ENCODE measurements around the gene ZBTB40.
A peak's percentile ranks its signal among the peaks of the same experiment; 100 is the strongest.

Gene ZBTB40

DNA sequence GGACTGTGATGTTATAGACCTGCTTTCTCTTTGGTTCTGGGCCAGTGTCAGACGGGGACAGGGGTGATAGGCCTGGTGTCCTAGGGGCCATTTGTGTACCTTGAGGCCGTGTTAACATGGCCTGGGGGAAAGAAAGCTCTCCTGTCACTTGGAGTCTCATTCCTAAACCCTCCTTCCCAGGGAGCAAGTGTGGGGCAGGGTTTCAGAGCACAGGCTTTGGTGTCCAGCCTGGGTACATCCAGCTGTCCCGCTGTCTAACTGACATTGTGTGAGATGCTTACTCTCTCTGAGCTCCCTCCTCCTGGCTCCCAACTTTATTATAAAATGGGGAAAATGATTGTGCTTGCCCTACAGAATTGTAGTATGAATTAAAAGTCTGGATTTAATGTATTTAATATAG is 79.1 kb downstream of the ZBTB40 start:
- no peak for DNase-seq (ENCODE audit: low spot score)

DNA sequence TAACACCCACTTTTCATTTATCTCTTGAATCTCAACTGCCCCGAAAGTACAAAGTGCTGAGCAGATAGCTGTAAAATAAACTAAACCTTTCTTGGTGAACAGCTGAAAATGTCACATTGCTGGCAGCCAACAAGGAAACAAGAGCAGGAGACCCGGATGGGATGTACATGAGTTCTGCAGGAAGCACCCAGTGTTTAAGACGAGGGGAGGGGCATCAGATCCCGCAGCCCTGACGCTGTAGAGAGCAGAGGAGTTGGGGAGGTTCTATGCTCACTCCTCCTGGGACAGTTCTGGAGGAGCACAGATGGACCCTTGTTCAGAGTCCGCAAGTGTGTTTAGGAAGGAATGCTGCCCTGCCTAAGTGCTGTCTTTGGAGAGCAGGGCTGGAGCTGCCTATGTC is 79.6 kb downstream of the ZBTB40 start:
- DNase-seq (ENCODE audit: low spot score): no peak

DNA sequence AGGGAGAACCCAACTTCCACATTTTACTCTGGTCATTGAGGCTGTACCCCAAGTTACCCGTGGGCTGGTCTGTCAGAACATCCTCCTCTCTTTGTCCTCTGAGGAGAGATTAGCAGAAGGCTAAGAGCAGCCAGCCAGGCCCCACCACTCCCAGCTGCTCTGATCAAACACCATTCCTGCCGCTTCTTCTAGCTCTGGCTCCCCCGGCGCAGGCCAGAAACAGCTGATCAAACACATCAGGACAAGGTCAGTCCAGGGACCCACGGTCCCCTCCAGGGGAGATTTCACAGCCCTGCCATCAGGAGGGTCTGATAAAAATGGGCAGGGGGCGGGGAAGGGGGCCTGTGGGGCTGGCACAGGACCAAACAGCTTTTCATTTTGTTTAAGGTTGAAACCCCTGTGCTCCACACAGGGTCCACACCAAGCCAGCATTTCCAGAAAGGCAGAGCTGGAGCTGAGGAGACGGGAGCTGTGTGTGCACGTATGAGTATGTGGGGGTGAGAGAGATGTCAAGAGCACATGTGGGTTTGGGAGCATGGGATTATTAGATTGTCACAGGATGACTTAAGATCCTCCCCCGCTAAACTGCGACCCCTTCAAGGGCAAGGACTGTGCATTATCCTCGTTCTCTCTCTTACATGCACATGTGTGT is 81.7 kb downstream of the ZBTB40 start:
- DNase-seq (ENCODE audit: low spot score): no peak

DNA sequence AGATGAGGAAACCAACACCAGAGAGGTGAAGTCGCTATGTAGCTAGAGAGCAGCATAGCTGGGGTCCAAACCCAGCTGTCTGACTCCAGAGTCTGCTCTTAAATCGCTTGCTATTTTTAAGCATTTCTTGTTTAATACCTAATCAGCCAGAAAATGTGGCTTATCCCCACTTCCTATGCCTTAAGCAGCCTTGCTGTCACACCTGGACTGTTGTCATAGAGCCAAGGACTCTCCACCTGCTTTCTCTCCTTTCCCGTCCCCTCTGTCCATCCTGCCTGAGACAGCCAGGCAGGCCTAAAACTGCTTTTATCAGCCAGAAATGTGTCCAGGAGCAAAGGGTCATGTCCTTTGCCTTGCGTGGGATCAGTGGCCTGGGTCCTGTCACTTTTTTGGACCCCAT is 83.3 kb downstream of the ZBTB40 start:
- DNase-seq (ENCODE audit: low spot score): no peak

DNA sequence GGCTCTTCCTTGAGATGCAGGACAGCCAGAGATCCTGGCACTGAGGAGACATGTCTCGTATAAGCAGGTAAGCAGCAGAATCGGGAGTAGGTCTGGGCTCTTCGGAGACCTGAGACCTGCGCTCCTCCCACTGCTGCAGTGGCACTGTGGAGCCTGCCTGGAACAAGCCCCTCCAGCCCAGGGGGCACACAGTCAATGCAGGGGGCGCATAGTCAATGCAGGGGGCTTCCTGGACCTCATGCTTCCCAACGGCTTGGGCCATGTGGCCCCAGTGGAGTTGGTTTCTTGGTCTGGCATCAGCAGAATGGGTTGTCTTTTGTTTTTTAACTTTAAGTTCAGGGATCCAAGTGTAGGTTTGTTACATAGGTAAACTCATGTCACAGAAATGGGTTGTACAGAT is 83.7 kb downstream of the ZBTB40 start:
- no peak for DNase-seq (ENCODE audit: low spot score)

DNA sequence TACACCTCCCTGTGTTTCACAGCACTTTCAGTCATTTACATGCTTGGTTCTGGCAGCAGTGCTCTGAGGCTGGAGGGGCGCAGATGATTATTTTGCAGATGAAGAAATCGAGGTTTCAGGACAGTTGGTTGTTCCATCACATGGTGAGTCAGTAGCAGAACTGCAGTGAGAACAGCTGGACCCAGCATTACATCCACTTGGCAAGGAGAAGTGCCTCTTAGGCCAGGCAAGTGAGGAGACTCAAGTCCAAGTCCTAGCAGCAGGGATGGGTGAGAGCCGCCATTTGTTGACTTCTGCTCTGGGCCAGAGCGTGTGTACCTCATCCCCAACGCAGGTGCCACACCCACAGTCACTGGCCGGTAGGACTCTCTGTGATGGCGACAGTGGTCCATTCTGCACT is 84.9 kb downstream of the ZBTB40 start:
- peak; percentile 65 for DNase-seq (ENCODE audit: low spot score)

DNA sequence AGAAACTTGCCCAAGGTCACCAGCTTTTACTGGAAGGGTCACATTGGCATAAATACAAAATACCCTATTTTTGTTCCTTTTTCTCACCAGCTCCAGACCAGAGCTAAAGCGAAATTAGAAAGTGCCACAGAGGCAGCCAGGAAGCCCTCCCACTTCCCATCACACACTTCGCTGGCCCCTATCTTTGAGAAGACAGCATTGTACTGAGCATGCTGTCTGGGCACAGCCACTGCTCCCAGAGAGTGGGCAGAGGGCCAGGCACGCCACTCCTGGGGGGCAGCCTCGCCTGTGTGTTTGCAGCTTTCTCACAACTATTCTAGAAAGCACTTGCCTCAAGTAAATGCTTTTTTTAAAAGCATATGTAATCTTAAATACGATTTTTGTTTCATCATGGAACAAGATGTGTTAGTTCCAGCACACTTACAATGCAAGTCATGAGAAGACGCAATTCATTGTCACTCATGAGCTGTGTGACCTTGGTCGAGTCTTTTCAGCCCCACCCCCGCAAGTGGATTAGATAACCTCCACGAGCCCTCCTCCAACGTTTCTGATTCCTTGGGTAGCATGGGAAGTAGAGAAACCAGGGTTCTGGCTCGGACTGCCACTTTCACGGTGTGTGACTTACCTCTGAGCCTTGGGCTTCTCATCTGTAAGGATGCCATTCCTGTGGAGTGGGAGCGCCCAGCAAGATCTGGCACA is 85.9 kb downstream of the ZBTB40 start:
- no peak for DNase-seq (ENCODE audit: low spot score)

DNA sequence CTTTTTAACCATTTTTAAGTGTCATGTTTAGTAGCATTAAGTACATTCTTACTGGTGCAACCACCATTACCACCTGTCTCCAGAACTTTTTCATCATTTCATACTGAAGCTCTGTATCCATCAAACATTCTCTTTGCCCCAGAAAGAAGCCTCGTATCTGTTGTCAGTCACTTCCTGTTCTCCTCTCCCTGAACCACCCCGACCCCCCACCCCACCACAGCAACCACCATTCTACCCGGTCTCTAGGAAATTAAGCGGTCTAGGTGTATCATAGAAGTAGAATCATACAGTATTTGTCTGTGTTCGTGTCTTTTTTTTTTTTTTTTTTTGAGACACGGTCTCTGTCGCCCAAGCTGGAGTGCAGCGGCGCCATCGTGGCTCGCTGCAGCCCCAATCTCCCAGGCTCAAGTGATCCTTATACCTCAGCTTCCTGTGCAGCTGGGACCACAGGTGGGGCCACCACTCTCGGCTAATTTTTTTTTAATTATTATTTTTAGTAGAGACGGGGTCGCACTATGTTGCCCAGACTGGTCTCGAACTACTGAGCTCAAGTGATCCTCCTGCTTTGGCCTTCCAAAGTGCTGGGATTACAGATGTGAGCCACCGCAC is 88.0 kb downstream of the ZBTB40 start:
- DNase-seq (ENCODE audit: low spot score): no peak

DNA sequence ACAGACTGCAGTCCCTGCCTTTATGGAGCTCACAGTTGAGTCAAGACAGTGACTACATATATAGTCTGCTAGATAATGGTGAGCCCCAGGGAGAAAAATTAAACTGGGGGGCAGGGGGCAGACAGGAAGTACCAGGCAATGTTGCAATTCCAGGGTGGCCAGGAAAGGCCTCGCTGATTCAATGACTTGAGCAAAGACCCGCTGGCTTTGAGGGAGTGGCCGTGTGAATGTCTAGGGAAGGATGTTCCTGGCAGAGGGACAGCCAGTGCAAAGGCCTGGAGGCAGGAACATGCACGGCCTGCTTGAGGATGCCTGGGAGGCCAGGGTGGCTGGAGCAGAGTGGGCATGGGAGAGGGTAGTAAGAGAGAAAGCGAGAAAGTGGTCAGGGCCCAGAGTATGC is 88.7 kb downstream of the ZBTB40 start:
- DNase-seq (ENCODE audit: low spot score): no peak

DNA sequence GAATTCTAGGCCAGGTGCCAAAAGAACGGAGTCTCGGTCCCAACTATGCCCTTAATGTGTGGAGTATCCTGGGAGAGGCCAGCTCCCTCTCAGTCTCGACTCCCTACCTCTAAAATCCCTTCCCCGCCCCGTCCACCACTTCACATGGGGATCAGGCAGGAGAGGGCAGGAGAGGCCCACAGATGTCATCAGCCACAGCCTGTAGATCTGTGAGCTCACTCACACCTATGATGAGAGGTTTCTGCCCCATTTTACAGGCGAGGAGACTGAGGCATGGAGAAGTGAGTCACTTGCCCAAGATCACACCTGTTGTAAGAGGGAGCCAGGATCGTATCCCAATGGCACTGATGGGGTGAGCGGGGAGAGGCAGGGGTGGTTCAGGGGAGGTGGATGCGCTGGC is 91.2 kb downstream of the ZBTB40 start:
- DNase-seq (ENCODE audit: low spot score): no peak

DNA sequence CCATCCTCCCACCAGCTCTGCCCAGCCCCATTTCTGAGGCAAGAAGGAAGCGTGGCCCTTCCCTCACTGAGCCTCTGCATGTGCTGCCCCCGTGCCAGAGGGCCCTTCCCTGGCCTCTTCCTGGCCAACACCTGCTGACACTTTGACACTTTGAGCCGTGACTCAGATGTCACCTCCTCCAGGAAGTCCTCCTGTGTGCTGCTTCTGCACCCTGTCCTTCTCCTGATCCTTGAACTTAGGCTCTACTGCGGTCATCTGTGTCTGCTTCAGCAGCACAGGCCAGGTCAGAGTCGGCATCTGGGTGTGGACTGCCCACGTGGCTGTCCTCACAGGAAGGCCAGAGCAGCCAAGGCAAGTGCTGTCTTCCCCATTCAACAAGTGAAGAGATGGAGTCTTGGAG is 92.0 kb downstream of the ZBTB40 start:
- DNase-seq (ENCODE audit: low spot score): no peak

DNA sequence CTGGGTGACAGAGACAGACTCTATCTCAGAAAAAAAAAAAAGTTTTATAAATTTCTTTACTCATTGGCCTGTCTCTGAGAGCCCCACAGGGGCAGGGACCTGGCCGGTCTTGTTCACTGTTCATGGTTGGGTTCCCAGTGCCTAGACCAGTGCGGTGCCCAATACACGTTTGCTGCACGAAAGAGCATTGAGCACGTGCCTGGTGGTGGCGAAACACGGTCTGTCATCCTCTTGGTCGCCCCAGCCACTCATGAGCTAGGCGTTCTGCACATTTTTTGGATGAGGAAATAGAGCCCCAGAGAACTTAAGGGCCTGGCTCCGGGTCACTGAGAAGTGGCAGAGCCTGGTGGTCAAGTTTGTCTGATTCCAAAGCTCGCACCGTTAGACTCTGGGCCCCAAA is 93.0 kb downstream of the ZBTB40 start:
- no peak for DNase-seq (ENCODE audit: low spot score)

DNA sequence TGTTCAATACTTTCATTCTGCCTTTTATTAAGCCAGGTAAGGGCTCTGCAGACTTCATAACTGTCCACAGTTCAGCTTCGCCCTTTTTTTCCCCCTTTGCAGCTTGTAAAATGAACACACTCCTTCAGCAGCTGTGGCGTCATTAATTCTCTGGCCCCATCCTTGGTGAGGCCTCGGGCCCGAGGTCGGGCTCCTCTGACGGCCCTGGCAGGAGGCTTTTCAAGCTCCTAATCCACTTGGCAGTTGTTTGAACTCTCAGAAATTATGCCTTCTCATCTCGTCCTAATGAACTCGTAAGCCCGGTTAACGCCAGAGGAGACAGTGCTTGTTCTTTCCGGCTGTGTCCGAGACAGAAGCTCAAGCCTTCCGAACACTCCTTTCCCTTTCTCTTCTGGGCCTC is 93.5 kb downstream of the ZBTB40 start:
- DNase-seq (ENCODE audit: low spot score): no peak

DNA sequence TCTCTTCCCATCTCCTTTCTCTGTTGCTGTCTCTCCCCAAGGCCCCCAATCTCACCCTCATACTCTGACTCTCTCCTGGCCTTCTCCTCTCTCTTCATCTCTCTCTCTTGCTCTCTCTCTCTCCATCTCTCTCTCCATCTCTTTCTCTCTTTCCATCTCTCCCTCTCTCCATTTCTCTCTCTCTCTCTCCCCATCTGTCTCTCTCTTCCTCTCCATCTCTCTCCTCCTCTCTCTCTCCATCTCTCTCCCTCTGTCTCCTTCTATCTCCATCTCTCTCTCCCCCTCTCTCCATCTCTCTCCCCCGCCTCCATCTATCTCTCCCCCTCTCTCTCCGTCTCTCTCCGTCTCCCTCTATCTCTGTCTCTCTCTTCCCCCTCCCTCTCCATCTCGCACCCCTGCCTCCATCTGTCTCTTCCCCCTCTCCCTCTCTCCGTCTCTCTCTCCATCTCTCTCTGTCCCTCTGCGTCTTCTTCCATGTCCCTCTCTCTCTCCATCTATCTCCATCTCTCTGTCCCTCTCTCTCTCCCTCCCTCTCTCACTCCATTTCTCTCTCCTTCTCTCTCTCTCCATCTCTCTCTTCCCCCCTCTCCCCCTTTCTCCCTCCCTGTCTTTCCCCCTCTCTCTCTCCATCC is 95.7 kb downstream of the ZBTB40 start:
- no peak for DNase-seq (ENCODE audit: low spot score)

DNA sequence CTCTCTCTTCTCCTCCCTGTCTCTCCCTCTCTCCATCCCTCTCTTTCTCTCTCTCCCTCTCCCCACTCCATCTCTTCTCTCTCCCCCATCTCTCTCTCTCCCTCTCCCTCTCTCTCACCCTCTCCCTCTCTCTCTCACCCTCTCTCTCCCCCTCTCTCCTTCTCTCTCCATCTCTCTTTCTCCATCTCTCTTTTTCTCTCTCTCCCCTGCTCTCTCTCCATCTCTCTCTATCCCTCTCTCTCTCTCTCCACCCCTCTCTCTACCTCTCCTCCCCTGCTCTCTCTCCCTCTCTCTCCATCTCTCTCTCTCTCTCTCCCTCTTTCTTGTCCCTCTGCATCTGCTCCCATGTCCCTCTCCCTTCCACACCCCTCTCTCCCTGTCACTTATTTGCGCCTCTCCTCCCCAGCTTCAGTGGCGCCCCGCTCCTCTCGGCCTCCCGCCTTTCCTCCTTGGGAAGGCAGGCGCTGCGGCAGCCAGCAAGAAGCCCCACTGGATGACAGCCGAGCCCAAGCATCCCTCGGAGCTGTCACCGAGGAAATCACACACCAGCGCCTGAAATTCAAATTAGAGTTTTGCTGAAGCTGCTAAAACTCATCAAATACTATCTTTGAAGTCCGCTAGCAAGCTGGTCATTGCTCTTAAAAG is 96.3 kb downstream of the ZBTB40 start:
- no peak for DNase-seq (ENCODE audit: low spot score)

DNA sequence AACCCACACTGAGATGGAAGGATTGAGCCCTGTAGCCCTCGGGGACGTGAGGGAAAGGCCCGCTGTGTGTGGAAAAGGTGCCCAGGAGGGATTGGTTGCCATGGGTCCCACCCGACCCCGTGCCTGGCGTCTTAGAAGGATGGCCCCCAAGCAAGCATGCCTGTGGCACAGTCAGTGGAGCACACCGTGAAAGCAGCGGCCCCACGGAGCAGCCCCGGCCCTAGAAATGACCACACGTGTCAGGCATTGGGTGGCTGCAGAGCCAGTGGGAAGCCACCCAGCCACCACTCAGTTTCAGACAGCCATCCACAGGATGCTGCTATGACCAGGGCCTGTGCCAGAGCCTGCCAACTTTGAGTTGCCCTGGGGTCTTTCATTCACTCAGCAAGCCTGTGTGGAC is 98.4 kb downstream of the ZBTB40 start:
- DNase-seq (ENCODE audit: low spot score): no peak

DNA sequence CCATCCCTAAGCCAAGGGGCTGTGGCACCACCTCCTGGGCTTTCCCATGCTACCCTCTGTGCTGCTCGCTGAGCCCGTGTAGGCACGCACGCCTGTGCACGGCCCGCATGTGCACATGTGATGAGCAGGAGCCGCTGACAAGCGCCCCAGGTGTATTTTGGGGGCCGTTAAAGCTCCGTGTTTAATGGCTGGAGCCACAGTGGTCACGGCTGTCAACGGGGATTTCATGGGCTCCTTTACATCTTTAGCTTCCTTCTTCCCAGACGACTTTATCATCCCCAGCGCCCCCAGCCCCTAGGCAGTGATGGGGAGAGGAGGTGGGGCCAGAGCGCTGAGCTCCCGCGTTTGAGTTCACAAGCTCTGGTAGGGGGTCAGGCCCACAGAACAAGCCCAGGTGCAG is 99.9 kb downstream of the ZBTB40 start:
- no peak for DNase-seq (ENCODE audit: low spot score)

DNA sequence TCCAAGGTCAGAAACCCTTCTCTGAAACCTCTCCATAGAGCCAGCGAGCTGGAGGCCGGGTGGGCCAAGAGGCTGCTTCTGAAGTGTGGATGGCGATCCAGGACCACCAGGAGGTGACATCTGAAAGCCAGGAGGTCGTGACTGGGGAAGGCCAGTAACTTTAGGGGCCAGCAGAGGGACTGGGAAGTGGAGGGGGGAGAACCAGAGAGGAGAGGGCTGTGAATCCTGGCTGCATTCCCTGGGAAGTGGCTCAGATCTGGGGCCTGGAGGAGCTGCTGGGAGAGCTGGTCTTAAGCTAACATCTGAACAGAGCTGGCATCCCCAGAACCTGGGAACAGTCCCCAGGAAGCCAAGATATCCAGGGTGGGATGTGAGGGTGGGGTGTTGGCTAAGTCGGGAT is 100.4 kb downstream of the ZBTB40 start:
- DNase-seq (ENCODE audit: low spot score): no peak

DNA sequence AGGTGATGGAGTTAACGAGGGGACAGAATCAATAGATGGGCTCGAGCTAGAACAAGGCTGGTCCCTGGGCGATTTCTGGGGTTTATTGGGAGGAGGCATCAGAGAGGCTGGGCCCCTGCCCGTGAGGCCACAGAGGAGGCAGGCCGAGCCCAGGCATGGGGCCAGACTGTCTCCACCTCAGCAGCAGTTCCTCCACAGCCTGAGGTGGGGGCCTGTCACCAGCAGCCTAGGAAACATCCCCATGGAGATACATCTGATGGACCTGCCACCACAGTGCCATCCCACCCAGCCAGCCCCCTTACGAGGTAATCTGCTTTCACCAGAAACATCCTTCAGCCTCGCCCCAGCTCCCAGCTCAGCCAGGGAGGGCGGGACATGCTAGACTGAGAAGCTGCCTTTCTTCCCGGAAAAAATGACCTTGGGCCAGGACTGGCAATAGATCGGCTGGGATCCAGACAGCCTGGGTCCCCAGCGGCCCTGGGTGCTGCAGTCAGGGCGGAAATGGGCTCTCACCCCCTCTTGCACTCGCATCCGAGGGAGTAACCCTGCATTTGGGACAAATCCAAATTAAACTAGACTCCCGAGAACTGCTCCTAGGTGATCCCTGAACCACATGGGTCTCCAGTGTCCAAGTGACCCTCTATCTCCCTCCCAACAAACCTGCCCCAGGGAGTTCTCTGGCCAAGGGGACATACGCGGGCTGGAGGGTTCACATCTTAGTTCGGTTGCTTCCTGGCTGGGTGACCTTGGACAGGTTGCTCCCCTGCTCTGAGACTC is 101.6 kb downstream of the ZBTB40 start:
- DNase-seq (ENCODE audit: low spot score): no peak

DNA sequence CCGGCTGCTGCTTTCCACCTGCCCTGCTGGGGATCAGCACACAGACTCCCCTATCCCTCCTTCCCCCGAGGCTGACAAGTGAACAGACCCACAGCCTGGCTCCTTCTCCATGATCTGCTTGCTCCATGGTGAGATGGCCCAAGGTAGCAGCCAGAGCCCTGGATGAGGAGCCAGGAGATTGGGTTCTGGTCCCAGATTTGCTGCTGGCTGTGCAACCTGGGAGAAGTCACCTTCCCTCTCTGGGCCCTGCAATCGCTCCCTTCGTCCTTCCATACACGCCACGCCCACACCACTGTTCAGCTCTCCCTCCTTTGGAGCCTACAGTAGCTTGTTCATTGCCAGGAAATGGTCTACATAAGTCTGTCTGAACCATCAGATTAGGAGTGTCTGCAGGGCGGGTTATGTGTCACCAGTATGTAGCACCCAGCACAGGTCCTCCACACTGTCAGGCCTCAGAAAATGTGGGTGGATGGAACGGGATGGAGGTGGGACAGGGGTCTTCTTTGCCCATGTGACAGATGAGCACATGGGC is 102.4 kb downstream of the ZBTB40 start:
- DNase-seq (ENCODE audit: low spot score): no peak

DNA sequence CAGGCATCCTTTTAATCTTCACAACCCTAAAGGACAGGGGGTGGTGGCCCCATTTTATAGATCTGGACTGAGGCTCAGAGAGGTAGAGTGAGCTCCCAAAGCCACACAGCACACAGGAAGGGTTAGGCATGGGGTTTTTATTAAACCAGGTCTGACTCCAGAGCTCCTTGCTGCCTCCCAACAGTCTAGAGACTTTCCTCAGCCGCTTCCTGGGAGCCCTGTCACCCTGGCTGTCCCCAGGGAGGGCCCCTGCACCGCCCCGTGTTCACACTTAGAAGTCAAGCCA is 103.7 kb downstream of the ZBTB40 start:
- DNase-seq (ENCODE audit: low spot score): no peak

Data from AG20443 (cell line).